GM23248 (cell line): ENCODE data around the gene TTLL5.

Experiments used
- EZH2 ChIP-seq: fragments of 200-600 bp; sonication (generic); IDR thresholded peaks from 2 replicates; pipeline ENCODE4 v1.6.1; 2018; ENCODE audit warnings: antibody characterized with exemption, mild to moderate bottlenecking; ENCODE audit not compliant: insufficient read depth, poor library complexity, severe bottlenecking
- EZH2phosphoT487 ChIP-seq: fragments of 200-600 bp; sonication (generic); IDR thresholded peaks from 2 replicates; pipeline ENCODE4 v1.6.1; 2018; ENCODE audit warnings: antibody characterized with exemption, moderate library complexity, mild to moderate bottlenecking, low read depth; ENCODE audit not compliant: insufficient read depth

DNA sequence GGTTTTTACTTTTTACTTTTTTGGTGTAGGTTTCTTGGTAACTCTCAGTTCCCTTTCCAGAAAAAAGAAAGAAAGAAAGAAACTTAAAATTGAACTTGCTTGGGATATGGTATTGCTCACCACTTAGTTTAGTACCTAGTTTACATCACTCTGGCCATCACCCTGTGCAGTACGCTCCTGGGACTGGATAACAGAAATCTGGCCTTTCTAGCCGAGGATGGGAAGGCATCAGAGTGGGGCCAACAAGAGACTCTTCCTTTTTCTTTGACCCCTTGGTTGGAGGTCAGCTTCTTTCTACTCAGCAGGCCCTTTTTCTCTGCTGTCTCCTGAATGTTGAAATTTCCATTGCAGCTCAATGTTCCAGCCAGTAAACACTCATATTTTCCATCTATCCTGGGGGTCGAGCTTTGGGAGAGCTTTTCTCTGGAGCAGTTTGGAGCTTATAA is 164.1 kb downstream of the TTLL5 start:
- no peak for TF ChIP-seq EZH2phosphoT487
- no peak for TF ChIP-seq EZH2
